Tongue (tissue), 2 donors: Measurements from ENCODE around the gene EPAS1. TPM values are rescaled to one million over a fixed set of nuclear protein-coding genes. Genes with fewer than 3 reads are reported as not detected.

Source experiments
- small RNA-seq: library from RNA; depleted of rRNA; stranded (forward); fragments of <200 nt; gene quantifications from one replicate; pipeline ENCODE3, GENCODE V24; 2014; ENCODE audit warnings: low replicate concordance
- total RNA-seq: library from RNA; depleted of rRNA; stranded (reverse); fragments of >200 nt; gene quantifications from one replicate; pipeline ENCODE4 v1.2.3, GENCODE V29; 2014

The EPAS1 gene
- total RNA-seq, 1 donor from 2014 or later, result 83.4 TPM

Small RNA genes within 50 kb of the gene (small RNA-seq; reads per million reads assigned to genes)
- gene RF00017, result not detected

Other genes with a start within 250 kb of the EPAS1 start
- not detected for gene TMEM247, start 182.2 kb downstream of the EPAS1 start, total RNA-seq
- 93.1 TPM for gene RHOQ, start 245.1 kb downstream of the EPAS1 start, total RNA-seq
- 2.5 TPM for gene ATP6V1E2, start 245.2 kb downstream of the EPAS1 start, total RNA-seq